Vagina (tissue), 2 donors: ENCODE data around the gene HMCN2. TPM values are rescaled to one million over a fixed set of nuclear protein-coding genes. Genes with fewer than 3 reads are reported as not detected.
A peak's percentile ranks its signal among the peaks of the same experiment; 100 is the strongest.

Experiments used
- DNase-seq, 2 donors: peaks; one replicate each; pipeline ENCODE4 v3.0.0-alpha.2; 2017; ENCODE audit errors: extremely low spot score in 2 of 2
- H3K27ac ChIP-seq: fragments of 200-600 bp; sonication (generic); one replicate; pipeline ENCODE4 v1.5.1; 2019
- H3K27me3 ChIP-seq: fragments of 200-600 bp; sonication (generic); one replicate; pipeline ENCODE4 v1.5.1; 2019
- H3K36me3 ChIP-seq, 2 donors: fragments of 200-600 bp; sonication (generic); one replicate each; pipeline ENCODE4 v1.5.1; 2017 to 2019
- H3K4me1 ChIP-seq: fragments of 200-600 bp; sonication (generic); one replicate; pipeline ENCODE4 v1.5.1; 2019
- H3K4me3 ChIP-seq, 2 donors: fragments of 200-600 bp; sonication (generic); 1 replicate in 1 of 2; 2 replicates in 1 of 2; pipeline ENCODE4 v1.5.1; 2016 to 2019
- H3K9me3 ChIP-seq: fragments of 200-600 bp; sonication (generic); one replicate; pipeline ENCODE4 v1.5.1; 2019
- CTCF ChIP-seq, 3 experiments: fragments of 450-650 bp in 2 of 3; fragments of 200-600 bp in 1 of 3; sonication (generic) in 1 of 3; IDR thresholded peaks; one replicate each; pipeline ENCODE4 v1.5.1; 2017 to 2019; ENCODE audit warnings: antibody characterized with exemption in 3 of 3, mild to moderate bottlenecking in 2 of 3, moderate library complexity in 2 of 3
- POLR2A ChIP-seq, 2 donors: fragments of 450-650 bp; IDR thresholded peaks; one replicate each; pipeline ENCODE4 v1.6.1; 2017; ENCODE audit warnings: antibody characterized with exemption in 2 of 2, mild to moderate bottlenecking in 2 of 2, moderate library complexity in 2 of 2
- POLR2AphosphoS5 ChIP-seq, 2 donors: sonication (generic); formaldehyde crosslinking; IDR thresholded peaks; one replicate each; pipeline ENCODE4 v1.9.0; 2017; ENCODE audit warnings: antibody characterized with exemption in 2 of 2, mild to moderate bottlenecking in 2 of 2, low read depth in 1 of 2; ENCODE audit not compliant: insufficient read depth in 1 of 2
- intact Hi-C: fragments of 100-400 bp; cut with DNase I; formaldehyde crosslinking; loops from one replicate; pipeline ENCODE4 v1.15.1; 2023
- total RNA-seq: library from RNA; depleted of rRNA; stranded (reverse); fragments of >200 nt; gene quantifications from one replicate; pipeline ENCODE4 v1.2.3, GENCODE V29; 2016

HMCN2 gene
- total RNA-seq, 1 donor from 2014 or later = 5.2 TPM

GRCh38 chr9:130311003-130311402 lies 45.4 kb downstream of the HMCN2 start:
- TF ChIP-seq CTCF (IDR thresholded peaks at IDR 0.05) (no peak), POLR2A (IDR thresholded peaks at IDR 0.05) (no peak), POLR2AphosphoS5 (IDR thresholded peaks at IDR 0.05; ENCODE audit: insufficient read depth in 1 of 2, low read depth in 1 of 2) (no peak)
- H3K27ac ChIP-seq = no peak overlapping the region
- no peaks in the 10 kb centered on the region for H3K27me3 ChIP-seq
- H3K4me3 ChIP-seq = no peak overlapping the region
- intact Hi-C loops = no loop called here
- no peaks in the 10 kb centered on the region for H3K4me1 ChIP-seq
- no peak for DNase-seq
- no peaks in the 10 kb centered on the region for H3K36me3 ChIP-seq
- H3K9me3 ChIP-seq = no peaks in the 10 kb centered on the region

- Histone ChIP-seq H3K4me3 (no peak overlapping the region), H3K27me3 (no peaks in the 10 kb centered on the region), H3K36me3 (no peaks in the 10 kb centered on the region), H3K27ac (no peak overlapping the region), H3K4me1 (no peaks in the 10 kb centered on the region), H3K9me3 (no peaks in the 10 kb centered on the region)
- intact Hi-C loops = no loop called here
- TF ChIP-seq POLR2AphosphoS5 (IDR thresholded peaks at IDR 0.05; ENCODE audit: insufficient read depth in 1 of 2, low read depth in 1 of 2) = no peak
- no peak for TF ChIP-seq CTCF (IDR thresholded peaks at IDR 0.05)
- TF ChIP-seq POLR2A (IDR thresholded peaks at IDR 0.05) = no peak
- no peak for DNase-seq
These were observed 46.0 kb downstream of the HMCN2 start for GRCh38 chr9:130311408-130312140.

DNA sequence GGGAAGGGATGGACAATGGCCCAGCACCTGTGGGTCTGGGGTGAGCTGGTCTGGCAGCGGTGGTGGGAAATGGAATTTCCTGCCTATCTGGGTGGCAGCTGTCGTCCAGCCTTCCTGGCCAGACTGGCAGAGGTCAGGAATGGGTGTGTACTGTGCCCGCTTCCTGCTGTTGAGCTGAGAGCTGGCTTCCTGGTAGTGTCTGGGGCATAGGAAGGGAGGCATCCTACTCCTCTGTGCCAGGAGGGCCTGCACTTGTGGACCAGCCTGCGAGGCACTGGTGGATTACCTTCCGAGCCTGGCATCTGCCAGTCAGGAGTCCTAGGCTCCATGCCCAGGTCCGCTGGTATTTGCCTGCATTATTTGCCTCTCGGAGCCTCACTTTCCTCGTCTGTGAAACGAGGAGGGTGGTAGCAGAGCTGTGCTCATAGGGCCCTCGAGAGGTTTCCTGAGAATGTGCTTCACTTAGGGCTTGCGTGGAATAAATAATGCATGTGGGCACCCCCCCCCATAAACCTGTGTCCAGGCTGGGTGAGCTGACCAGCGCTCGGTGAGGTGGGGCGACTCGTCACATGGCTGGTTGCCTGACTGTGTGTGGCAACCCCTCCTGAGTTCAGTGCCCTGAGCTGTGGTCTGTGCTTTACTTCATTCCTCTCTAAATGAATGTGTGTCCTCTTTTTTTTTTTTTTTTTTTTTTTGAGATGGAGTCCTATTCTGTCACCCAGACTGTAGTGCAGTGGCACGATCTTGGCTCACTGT lies 47.7 kb downstream of the HMCN2 start:
- DNase-seq = no peak
- Histone ChIP-seq H3K27ac (no peak overlapping the region), H3K4me1 (peaks cover 6% of the 10 kb centered on the region), H3K27me3 (no peaks in the 10 kb centered on the region), H3K4me3 (no peak overlapping the region), H3K9me3 (no peaks in the 10 kb centered on the region), H3K36me3 (no peaks in the 10 kb centered on the region)
- intact Hi-C loops = no loop called here
- TF ChIP-seq POLR2AphosphoS5 (IDR thresholded peaks at IDR 0.05; ENCODE audit: insufficient read depth in 1 of 2, low read depth in 1 of 2) = no peak
- TF ChIP-seq CTCF (IDR thresholded peaks at IDR 0.05) = no peak
- TF ChIP-seq POLR2A (IDR thresholded peaks at IDR 0.05) = no peak

GRCh38 chr9:130315446-130316226 lies 50.1 kb downstream of the HMCN2 start:
- peak overlapping the region; percentile 82 for H3K27ac ChIP-seq
- intact Hi-C loops = no loop called here
- peaks cover 13% of the 10 kb centered on the region for H3K4me1 ChIP-seq
- H3K36me3 ChIP-seq = no peaks in the 10 kb centered on the region
- no peaks in the 10 kb centered on the region for H3K27me3 ChIP-seq
- TF ChIP-seq POLR2AphosphoS5 (IDR thresholded peaks at IDR 0.05; ENCODE audit: insufficient read depth in 1 of 2, low read depth in 1 of 2) (no peak), CTCF (IDR thresholded peaks at IDR 0.05) (no peak), POLR2A (IDR thresholded peaks at IDR 0.05) (no peak)
- no peak overlapping the region for H3K4me3 ChIP-seq
- no peak for DNase-seq
- no peaks in the 10 kb centered on the region for H3K9me3 ChIP-seq
